ENCODE measurements around the gene DOCK8.
A peak's percentile ranks its signal among the peaks of the same experiment; 100 is the strongest.
"Not testable (repeated sequence)": the region's sequence is repeated elsewhere in the genome, so short reads cannot be mapped to it uniquely, and the experiment has no call there.

The DOCK8 gene

GRCh38 chr9:214648-215493 lies at the start of gene DOCK8:
TSS of gene DOCK8 (plus strand) at chr9:214865. CDS start at chr9:214977, 112 bp downstream.
- peak; percentile 69 for DNase-seq

GRCh38 chr9:169757-170156 lies 44.9 kb upstream of the DOCK8 start:
- DNase-seq = not testable (repeated sequence)

- DNase-seq = peak; percentile 8
These were observed 36.4 kb upstream of the DOCK8 start for GRCh38 chr9:178140-178825.

GRCh38 chr9:178970-179383 lies 35.7 kb upstream of the DOCK8 start, which contains the start of gene ZNG1A:
TSS of gene ZNG1A (minus strand) at chr9:179056. CDS start at chr9:178969, 87 bp downstream.
- DNase-seq = peak; percentile 83

- not testable (repeated sequence) for DNase-seq
These were observed 15.1 kb upstream of the DOCK8 start for GRCh38 chr9:199601-200000.

- DNase-seq = no peak
These were observed 8.2 kb upstream of the DOCK8 start for GRCh38 chr9:206481-206880.

- no peak for DNase-seq
These were observed 5.4 kb upstream of the DOCK8 start for GRCh38 chr9:209143-209758.

- no peak for DNase-seq
These were observed 3.6 kb upstream of the DOCK8 start for GRCh38 chr9:211036-211435.

- no peak for DNase-seq
These were observed 3.1 kb upstream of the DOCK8 start for GRCh38 chr9:211557-211956.

- DNase-seq = no peak
These were observed 2.4 kb upstream of the DOCK8 start for GRCh38 chr9:212297-212696.

- DNase-seq = not testable (repeated sequence)
These were observed 764 bp upstream of the DOCK8 start for GRCh38 chr9:213901-214300.

- DNase-seq = no peak
These were observed 366 bp upstream of the DOCK8 start for GRCh38 chr9:214351-214647.

GRCh38 chr9:215631-216155 lies 1.0 kb downstream of the DOCK8 start:
- no peak for DNase-seq

- DNase-seq = no peak
These were observed 2.2 kb downstream of the DOCK8 start for GRCh38 chr9:216866-217265.

GRCh38 chr9:217950-218349 lies 3.3 kb downstream of the DOCK8 start:
- no peak for DNase-seq

- DNase-seq = not testable (repeated sequence)
These were observed 4.4 kb downstream of the DOCK8 start for GRCh38 chr9:219036-219435.

GRCh38 chr9:219670-220365 lies 5.2 kb downstream of the DOCK8 start:
- no peak for DNase-seq

- DNase-seq = no peak
These were observed 7.5 kb downstream of the DOCK8 start for GRCh38 chr9:221989-222776.

- DNase-seq = no peak
These were observed 8.5 kb downstream of the DOCK8 start for GRCh38 chr9:223152-223551.

- no peak for DNase-seq
These were observed 9.4 kb downstream of the DOCK8 start for GRCh38 chr9:224026-224425.

- DNase-seq = no peak
These were observed 10.2 kb downstream of the DOCK8 start for GRCh38 chr9:224582-225520.

All from stimulated activated CD4-positive, alpha-beta T cell treated with anti-CD3 and anti-CD28 coated beads, Interleukin-15, amount 100 ng/mL, for 24 hours (primary cell).